HG03060 (cell line): ENCODE measurements around the gene NFYB.
"Not testable (repeated sequence)": the region's sequence is repeated elsewhere in the genome, so short reads cannot be mapped to it uniquely, and the experiment has no call there.

Source experiments
- ATAC-seq: cut with Tn5 transposase; IDR thresholded peaks from one replicate; pipeline ENCODE4 v1.9.1; 2021; ENCODE audit warnings: low read depth, moderate number of reproducible peaks; ENCODE audit not compliant: unreplicated experiment

Gene NFYB

DNA sequence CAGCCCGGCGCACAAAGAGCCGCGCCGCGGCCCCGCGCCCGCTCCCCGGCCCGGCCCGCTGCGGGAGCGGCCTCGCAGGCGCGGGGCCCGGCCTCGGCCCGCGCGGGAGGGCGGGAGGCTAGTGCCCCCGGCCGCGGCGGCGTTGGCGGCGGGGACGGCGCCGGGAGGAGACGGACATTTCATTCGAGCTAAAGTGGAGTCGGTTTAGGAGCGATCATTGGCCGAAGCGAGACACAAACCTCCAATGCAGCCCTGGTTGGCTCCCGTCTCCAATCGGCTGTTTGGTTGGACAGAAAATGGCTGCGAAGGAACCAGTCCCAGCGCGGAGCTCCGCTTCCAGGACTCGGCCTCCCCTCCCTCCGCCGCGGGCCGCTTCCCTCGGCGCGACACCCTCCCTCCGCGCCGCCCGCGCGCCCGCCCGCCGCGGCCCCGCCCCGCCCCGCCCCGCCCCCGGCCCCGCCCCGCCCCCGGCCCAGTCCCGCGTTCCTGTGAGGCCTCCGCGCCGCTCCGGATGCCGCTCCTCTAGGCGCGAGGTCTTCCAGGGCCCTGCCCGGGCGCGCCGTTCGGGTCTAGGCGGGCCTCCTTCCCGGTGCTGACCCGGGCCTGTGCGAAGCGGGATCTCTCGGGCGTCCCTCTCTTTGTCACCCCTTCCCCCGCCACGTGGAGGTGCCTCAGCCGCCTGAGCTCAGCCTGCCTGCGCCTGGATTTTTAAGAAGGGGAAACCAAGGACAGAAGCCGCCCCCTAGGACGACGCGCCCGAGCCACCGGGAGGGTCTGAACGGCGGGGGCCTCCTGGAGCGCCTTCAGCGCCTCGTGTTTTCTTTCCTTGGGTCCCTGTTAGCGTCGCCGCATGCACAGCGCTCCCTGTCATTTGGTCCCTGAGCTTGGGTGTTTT lies at the start of gene NFYB:
Gene NFYB (minus strand): TSS at position 309 of the 895 bp plus-strand sequence. CDS start 2,757 bp downstream, outside the sequence.
- ATAC-seq: peak; percentile 92

DNA sequence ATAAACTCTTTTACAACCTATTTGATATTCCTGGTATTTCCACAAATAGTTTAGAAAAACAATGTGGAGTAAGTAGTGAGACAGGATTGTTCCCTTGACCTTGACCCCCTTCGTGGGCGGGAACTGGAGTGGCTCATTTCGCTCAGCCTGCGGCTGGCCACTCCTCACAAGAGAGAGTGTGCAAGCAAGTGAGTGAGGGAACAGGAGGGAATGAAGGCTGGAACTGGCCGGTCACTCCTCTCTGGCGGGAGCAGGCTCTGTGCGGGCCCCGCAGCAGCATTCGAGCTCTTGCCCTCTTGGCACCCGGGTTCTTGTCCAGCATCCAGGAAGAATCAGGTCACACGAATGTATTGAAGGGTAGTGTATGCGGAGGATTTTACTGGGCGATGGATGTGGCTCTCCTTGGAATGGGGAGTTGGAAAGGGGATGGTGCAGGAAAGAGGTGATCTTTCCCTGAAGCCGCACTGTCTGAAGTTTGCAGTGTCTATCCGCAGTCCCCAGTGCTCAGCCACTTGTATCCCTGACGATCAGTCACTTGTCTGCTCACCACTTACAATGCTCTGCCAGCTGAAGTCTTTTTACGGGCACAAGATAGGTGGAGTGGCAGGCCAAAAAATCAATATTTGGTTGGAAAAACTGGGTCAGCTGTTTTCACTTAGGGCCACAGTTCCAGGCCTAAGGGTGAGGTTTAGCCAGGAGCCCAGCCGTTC lies 49.6 kb upstream of the NFYB start:
- no peak for ATAC-seq

DNA sequence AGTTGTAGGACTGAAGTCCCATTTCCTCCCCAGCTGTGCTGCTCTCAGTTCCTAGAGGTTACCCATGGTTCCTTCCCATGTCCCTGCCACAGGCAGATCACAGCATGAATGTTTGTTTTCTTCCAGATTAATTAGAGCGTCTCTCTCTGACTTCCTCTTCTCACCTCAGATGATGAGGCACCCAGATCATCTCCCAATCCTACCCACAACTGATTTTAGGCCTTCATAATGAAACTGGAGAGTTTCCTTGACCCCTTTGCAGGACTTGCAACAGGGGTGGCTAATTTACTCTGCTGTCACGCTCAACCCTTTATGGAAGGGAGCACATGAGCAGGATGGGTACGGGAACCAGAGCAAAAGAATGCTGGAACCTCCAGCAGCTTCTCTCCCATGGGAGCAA lies 45.4 kb upstream of the NFYB start:
- ATAC-seq: no peak

DNA sequence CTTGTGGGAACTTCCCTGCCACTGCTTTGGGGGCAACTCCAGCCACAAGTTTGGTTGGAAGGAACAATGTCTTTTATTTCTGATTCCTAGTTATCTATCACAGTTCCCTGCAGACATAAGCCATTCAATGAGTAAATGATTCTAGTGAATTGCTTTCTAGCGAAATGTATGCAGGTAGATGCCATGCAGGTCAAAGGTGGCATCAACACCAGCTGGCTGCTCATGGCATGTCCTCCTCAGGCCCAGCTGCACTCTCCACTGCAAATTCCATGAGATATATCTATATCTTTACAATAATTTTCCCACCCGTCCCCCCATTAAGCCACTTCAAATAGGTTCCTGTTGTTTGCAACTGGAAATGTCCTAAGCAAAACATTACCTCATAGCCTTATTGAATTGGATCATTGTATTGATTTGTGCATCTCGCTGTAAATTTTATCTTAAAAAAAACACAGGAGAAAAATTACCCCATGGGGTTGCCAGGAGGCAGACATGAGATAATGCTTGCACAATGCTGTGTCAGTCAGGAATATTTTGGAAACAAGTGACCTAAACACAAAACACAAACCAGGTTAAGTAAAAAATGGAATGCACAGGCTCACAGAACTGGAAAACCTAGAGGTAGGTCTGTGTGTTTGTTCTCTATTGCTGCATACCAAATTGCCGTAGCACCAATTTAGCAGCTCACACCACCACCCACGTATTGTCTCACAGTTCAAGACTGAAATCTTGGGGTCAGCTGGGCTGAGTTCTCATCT lies 44.8 kb upstream of the NFYB start:
- ATAC-seq: no peak

DNA sequence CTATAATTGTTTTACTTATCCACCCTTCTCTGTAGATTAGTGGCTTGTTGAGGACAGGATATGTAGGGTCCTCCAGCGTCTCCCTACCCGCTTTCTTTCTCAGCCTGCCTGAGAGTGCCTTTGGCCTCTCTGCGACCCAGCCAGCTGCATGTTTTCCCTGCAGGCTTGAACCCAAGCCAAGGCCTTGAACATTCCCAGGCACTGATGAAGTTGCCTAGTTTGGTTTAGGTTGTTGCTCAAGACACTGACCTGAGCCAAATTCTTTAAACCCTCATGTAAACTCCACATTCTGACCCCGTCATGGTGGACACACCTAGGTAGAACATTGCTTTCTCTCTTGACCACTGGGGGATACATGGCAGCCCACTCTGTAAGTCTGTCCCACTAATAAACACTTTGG lies 44.1 kb upstream of the NFYB start:
- ATAC-seq: no peak

DNA sequence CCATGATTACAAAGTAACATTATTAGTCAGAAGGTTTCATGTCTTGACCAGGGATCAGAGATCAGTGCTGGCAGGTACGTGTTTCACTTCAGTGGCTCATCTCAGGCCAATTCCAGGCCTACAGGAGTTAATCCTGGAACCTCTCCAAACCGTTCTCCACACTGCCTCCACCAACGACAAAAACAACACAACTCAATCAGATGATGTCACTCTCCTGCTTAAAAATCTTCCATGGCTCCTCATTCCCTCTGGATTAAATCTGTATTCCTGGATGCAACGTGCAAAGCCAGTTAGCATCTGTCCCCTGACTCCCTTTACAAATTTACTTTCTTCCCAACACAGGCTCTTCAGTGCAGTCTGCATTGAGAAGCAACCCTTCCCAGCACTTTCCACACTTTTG lies 43.3 kb upstream of the NFYB start:
- no peak for ATAC-seq

DNA sequence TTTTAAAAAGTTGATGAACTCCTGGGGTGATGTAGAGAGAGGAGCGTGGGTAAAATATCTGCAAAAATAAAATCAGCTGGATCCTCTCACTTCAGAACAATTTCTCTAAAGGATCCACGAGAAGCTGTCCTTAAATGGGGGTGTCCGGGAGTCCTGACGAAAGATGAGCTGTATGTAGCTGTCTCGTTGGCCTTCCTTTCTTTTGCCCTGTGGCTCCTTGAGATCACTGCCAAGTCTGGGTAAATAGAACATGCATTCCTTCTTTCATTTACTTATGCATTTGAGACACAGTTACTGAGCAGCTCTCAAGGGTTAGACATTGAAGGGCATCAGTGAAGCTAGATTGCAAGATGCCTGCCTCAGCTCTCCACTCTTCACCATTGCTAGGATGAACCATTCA lies 42.4 kb upstream of the NFYB start:
- ATAC-seq: no peak

DNA sequence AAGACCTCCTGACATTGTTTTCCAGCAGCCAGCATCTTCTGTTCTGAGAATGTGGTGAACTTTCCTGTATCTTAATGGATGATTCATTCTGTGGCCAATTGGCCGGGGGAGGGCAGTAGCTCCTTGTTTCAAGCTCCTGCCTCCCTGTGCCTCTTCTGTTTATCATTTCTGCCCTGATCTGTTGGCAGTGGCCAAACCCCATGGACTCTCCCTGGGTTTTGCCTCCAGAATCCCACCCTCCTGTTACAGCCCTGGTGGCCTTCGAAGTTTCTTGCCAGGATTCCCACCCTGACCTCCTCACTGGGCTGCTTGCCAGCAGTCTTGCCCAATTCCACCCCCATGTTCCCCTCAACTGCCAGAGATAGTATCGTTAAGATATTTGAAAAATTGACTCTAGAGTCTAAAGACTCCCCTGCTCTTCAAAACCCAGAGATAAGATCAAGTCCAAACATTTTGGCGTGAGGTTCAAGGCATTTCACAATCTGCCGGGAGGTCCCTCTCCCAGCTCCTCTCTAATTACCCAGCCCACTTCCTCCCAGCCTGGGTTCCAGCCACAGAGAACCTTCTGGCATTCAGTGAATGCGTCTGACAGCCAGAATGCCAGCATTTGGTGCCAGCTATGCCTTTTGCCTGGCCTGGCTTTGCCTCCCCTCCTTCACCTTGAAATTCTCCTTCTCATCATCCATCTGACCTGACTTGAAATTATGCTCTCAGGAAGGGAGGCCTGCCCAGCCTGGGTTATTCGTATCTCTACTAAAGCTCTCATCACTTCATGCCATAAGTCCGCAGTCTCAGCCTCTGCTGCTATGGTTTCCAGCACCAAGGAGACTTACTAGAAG lies 39.9 kb upstream of the NFYB start:
- no peak for ATAC-seq

DNA sequence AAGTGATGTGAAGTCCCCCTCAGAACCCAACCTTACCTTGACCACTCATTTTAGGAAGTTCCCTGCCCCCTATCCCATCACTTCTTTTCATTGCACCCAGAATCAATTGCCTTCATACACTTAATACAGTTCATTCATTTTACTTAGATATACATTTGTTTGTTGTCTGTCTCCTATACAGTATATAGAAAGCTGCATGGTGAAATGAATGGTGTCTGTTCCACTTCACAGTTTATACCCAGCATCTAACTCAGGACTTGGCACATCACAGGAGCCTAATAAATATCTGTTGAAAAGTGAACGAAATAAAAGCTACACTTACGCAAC lies 39.3 kb upstream of the NFYB start:
- no peak for ATAC-seq

DNA sequence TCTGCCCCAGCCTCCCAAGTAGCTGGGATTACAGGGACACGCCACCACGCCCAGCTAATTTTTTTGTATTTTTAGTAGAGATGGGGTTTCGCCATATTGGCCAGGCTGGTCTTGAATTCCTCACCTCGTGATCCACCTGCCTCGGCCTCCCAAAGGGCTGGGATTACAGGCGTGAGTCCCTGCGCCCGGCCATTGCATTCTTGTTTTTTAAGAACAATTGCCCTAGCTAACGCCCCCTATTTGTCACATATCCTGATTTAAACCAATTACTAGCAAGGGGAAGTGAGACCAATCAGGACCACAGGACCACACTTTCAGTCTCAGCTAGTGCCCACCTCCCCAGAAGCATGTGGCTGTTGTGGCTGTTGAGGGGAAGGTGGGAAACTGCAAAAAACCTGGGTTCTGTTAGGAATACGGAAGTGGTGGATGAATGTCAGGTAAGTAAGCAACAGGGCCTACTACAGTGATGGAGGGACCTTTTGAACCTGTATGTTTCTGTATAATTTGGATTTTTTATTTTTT lies 37.8 kb upstream of the NFYB start:
- no peak for ATAC-seq

DNA sequence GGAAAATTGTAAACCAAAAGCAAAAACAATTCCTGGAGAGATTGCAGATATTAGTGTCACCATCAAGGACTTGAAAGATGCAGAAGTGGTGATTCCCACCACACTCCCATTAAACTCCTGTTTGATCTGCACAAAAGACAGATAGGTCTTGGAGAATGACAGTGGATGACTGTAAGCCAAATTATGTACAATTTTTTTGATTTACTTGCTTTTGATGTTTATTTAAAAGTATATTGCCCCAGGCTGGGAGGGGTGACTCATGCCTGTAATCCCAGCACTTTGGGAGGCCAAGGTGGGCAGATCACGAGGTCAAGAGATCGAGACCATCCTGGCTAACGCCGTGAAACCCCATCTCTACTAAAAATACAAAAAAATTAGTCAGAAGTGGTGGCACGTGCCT lies 35.8 kb upstream of the NFYB start:
- ATAC-seq: not testable (repeated sequence)

DNA sequence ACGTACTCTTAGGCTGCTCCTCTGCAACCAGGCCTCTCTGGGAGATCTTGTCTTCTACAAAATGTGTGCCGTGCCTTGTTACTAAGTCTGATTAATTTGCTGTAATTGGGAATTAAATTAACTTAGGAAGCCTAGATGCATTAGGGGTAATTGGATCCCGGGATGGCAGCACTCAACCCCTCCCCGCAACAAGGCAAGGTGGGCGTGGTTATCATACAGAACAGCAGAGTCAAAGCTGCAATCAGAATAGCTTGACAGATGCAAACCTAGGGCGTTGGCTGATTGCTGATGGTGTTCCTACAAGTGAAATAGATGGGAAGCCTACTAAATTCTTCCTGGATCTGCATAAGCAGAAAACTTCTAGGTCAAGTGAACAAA lies 34.5 kb upstream of the NFYB start:
- ATAC-seq: no peak

DNA sequence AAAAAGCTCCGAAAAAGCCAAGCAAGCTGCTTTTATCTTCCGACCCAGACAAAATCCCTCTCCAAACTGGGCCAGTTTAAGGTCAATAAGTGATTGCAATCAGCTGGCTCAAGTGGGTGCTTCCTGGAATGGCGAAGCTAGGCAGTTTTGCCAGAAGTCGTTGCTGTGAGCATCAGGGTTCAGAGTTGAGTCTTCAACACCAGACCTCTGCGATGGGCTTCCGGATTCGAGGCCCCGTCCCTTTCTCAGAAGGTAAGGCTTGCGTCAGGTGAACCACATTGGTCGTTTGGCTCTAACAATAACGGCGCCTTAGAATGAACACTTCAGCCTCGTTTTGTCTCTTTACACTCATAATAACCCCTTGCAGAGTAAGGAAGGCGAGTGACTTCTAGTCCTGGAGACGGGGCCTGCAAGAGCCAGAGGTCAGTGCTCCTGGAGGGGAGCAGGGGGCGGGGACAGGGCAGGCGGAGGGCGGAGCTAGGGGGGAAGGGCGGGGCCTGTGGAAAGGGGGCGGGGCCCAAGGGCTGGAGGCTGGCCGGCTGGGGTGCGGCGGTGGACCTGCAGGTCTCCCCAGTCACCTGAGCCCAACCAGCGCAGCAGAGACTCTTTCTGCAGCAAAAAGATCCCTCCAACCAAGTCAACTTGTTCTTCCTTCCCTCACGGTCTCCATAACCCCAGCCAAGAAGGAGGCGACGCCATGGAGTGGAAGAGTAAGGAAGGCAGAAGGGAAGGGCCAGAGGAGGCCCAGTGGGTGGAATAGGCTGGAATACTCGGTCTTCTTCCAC lies 34.0 kb upstream of the NFYB start:
- no peak for ATAC-seq

DNA sequence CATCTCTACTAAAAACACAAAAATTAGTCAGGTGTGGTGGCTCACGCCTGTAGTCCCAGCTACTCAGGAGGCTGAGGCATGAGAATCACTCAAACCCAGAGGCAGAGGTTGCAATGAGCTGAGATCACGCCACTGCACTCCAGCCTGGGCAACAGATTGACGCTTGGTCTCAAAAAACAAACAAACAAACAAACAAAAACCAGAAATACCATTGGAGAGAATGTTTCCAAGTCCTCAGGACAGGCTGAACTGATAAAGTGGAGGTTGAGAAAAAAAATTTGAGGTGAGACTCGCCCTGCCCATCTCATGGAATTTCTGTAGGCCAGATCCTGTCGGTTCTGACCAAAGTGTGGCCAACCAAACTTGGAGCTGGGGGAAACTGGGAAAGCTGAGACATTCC lies 30.6 kb upstream of the NFYB start:
- ATAC-seq: no peak

DNA sequence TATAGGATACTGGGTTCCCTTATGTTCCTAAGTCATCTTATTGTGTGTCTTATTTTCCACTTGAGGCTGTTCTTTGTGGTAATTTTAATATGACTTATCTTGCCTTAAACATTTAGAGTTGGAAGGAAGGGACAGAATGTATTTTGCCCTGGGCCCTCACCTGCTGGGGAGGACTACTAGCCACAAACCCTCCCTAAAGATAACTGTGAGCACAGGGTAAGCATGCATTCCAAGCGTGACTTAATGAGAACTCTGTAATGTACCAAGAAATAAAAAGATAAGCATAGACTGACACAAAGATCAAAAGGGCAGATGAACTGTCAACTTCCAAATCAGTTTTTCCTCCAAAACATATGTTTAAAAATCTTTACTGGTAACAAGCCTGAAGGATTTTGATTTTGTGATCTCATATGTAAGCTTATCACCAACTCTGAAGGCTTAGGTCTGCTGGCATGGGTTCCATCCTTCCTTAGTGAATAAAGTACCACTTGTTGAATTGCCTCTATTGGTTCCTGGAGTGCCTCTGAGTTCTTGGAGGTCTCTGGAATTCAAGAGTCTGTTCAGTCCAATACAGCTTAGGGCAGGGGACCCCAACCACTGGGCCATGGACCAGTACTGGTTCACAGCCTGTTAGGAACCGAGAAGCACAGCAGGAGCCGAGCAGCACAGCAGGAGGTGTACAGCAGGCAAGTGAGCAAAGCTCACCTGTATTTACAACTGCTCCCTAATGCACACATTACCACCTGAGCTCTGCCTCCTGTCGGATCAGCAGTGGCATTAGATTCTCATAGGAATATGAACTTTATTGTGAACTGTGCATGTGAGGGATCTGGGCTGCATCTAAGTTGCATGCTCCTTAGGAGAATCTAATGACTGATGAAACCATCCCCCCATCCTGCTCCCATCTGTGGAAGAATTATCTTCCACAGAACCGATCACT lies 29.8 kb upstream of the NFYB start:
- ATAC-seq: no peak

DNA sequence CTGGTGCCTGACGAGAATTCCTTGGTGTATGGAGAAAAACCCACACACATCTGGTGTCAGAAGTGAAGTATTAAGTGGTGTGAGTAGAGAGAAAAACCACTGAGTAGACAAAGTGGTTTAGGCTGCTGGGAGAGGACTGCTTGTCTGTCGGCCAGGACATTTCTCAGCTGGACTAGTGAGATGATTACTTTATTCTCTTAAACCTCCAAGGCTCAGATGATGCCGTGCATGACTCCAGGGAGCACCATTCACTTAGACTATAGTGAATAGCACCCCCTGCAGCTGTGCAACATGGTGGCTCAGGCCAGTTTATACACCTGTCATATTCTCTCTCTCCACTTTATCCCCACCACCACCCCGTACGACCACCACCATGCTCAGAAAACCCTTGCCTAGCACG lies 28.5 kb upstream of the NFYB start:
- ATAC-seq: no peak

DNA sequence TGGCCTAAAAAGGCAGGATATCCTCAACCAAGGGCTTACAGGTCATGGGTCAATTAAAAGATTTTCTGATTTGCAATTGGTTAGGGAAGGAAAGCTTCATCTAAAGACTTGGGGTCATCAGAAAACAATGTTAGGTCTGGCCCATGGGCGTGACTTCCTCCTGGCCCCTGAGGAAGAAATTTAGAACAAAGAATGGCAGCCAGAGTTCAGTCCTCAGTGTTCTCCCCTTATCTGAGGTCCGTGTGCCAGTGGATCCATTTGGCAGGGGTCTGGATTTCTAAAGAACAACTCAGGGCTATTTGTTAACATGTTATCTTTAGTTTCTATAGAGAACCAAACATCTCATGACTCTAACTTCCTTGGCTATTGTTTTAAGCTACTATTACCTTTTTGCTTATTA lies 27.8 kb upstream of the NFYB start:
- no peak for ATAC-seq

DNA sequence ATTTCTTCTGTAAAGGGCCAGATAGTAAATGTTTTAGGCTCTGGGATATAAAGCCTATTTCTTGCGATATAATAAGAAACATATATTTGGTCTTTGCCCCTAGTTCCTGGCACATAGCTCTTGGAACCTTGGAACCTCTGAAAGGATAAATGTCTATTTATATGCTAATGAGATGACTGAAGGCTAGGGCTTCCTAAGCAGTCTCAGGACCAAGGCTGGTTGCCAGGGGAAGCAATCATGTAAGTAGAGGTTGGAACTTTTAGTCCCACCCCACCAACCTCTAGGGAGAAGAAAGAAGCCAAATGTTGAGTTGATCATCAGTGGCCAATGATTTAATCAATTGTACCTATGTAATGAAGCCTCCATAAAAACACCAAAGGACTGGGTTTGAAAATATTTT lies 26.6 kb upstream of the NFYB start:
- ATAC-seq: no peak
